ENCODE results near the gene MBLAC1. TPM values are rescaled to one million over a fixed set of nuclear protein-coding genes. Genes with fewer than 3 reads are reported as not detected.

MBLAC1 gene
- total and polyA plus RNA-seq, 2 of the 4 experiments (the other 2 are of a cell fraction), result 0.72 to 1.4 TPM

DNA sequence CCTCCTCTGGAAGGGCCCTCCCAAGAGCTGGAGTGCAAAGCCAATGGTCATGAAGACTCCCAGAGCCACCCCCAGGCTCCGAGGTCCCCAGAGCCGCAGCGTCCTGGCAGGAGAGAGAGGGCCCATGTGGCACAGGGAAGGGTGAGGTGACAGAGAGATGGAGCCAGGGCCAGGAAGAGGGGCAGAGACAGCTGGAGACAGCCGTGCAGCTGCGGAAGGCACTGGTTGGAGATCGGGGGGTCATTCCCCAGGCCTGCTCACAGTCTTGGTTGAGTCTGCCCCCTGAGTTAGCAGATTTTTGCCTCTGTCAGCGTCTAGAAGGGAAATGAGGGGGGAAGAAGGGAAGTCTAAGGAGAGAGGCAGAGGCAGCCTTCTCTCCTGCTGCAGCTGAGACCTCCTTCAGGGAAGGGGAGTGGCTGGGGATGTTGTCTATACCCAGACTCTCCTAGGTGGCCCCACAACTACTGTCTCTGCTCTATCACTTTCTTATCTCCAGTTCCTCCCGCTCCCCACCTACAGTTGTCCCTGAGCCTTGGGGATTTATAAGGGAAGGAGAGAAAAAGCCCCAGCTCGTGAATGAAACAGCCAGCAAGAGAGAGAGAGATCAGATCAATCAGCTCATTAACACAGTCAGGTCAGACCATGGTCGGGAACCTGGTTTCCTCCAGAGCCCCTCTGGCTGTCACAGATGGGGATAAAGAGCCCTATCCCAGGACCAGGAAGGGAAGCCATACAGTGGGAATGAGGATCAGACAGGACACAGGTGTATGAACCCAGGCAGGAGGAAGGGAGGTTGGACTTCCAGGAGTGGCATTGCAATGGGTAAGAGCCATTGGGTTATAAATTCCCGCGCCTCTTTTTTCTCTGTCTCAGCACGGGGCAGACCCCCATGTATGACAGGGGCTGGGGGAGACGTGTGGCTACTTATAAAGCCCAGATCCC, 40.5 kb downstream of the MBLAC1 start (continued):
- TF ChIP-seq, protein P1, sequence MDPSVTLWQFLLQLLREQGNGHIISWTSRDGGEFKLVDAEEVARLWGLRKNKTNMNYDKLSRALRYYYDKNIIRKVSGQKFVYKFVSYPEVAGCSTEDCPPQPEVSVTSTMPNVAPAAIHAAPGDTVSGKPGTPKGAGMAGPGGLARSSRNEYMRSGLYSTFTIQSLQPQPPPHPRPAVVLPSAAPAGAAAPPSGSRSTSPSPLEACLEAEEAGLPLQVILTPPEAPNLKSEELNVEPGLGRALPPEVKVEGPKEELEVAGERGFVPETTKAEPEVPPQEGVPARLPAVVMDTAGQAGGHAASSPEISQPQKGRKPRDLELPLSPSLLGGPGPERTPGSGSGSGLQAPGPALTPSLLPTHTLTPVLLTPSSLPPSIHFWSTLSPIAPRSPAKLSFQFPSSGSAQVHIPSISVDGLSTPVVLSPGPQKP (IDR thresholded peaks at IDR 0.05; ENCODE audit: borderline replicate concordance, low read depth, low read length), result no peak
- TF ChIP-seq, protein P2, sequence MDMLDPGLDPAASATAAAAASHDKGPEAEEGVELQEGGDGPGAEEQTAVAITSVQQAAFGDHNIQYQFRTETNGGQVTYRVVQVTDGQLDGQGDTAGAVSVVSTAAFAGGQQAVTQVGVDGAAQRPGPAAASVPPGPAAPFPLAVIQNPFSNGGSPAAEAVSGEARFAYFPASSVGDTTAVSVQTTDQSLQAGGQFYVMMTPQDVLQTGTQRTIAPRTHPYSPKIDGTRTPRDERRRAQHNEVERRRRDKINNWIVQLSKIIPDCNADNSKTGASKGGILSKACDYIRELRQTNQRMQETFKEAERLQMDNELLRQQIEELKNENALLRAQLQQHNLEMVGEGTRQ (IDR thresholded peaks at IDR 0.05; ENCODE audit: low read depth, low read length), result no peak
